Skeletal muscle cell (primary cell): ENCODE data around the gene ZNF20.

ENCODE experiments used
- DNase-seq: peaks from one replicate; pipeline ENCODE4 v3.0.0-alpha.2; 2010; ENCODE audit warnings: low read depth
- H3K4me3 ChIP-seq: 2 replicates; pipeline ENCODE4 v1.5.1; 2011; ENCODE audit warnings: low read depth, mild to moderate bottlenecking, control low read depth, low read length, moderate library complexity

ZNF20 gene

DNA sequence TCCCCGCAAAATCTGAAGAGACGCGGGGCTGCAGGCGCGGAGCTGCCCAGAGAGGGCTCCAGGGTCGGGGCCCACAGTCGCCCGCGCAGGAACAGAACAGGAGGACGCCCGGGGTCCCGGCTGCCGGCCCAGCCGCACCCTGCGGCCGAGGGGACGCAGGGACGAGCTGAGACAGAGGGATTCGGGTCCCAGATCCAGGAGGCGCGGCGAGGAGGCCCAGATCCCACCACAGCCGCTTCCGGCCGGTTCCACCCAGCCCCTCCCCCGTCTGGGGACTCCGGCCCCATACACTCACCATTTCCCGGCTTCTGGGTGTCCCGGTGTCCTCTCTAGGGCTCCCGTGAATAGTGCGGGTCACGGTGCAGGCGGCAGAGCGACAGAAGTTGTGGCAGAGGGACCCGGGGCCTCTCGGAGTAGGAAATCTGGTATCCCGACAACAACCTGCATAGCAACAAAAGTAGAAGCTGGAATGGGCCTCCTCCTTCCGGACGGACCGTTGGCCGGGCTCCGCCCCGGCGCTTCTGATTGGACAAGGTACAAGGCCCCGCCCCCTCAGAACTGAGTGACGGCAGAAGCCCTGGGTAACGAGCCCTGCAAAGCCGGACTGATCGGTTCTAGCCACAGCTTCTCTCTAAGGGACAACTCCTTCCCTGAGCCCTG lies at the start of gene ZNF20:
TSS of gene ZNF20 (minus strand) at position 466 of the 660 bp plus-strand sequence. CDS start at position 298, 168 bp downstream.
- peak within 1 kb of the TSS; percentile 84 for H3K4me3 ChIP-seq
- peak; percentile 56 for DNase-seq

- DNase-seq: no peak
Measured at GRCh38 chr19:12187625-12188024, 47.5 kb upstream of the ZNF20 start.

DNA sequence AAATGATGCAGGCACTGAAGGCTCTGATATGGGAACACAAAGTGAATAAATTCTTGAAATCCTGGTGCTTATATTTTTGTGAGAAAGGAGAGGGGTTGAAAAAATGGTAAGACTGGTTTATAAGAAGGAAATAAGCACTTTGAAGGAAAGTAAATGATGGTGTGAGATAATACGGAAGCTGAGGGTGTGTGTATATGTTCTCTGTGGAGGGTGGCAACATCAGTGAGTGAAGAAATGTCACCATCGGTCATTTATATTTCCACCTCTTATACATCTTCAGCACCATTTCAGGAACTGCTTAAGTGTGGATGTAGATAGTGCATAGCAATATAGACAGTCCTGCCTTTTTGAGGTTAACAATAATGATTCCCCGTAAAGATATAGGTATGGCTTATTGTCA lies 40.2 kb upstream of the ZNF20 start:
- no peak for DNase-seq
- H3K4me3 ChIP-seq: no peak overlapping the region

More at GRCh38 chr19:12187625-12188024, 47.5 kb upstream of the ZNF20 start:
- no peak overlapping the region for H3K4me3 ChIP-seq

GRCh38 chr19:12166626-12167025 lies 26.5 kb upstream of the ZNF20 start:
- no peak overlapping the region for H3K4me3 ChIP-seq
- DNase-seq: no peak

DNA sequence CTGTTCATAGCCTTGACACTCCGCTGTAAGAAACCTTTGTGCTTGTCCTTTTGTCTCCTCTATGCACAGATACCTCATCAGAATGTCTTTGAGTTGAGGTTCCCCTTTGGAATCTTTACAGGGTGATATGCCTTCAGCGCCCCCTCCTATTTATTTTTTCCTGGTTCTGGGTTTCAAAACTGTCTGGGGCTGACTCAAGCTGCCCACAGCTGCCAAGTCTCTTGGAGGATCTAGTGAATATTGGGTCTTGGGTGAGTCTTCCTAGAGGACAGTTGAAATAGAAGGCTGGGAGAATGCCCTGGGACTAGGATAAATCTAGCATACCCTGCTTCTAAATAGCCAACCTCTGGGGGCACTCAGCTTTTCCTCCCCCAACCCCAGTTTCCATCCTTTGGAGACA lies 23.7 kb upstream of the ZNF20 start:
- peak overlapping the region; percentile 83 for H3K4me3 ChIP-seq
- no peak for DNase-seq

DNA sequence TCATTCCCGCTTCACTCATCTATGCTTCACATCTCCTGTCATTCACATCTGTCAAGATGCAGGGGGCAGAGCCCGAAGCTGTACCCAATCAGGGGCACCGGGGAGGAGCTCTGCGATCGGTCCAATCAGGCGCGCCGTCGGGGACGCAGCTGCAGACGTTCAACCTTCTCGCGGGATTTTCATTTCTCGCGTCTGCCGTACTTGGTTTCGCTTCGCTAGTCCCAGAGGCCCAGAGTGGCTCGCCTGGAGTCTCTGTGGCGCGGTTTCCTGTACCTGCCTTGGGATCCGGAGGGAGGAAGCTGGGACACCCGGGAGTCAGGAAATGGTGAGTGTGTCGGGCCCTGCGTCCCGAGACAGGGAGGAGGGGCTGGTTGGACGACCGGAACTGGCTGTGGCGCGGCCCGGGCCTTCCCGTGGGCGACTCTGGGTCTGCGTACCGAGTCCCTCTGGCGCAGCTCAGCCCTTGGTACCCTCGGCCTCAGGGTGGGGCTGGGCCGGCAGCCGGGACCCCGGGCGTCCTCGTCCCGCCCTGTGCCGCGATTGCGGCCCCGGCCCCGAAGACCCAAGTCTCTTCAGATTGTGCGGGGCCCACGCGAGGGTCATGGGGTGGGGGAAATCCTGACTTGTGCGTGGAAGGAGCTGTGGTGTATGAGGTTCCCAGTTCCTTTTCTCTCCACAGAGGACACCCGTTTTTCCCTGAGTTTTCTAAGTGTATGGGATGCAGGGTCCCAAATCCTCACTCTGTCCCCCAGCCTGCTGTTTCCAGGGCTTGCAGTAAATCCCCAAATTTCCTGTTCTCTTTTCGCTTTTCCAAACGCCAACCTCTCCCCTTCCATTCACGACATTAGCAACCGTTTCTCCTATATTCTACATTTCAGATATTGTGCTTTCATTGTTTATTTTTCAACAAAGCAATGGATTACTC lies 23.0 kb upstream of the ZNF20 start, which contains the start of gene ZNF136:
TSS of gene ZNF136 (plus strand) at position 215 of the 925 bp plus-strand sequence. CDS start at position 323, 108 bp downstream.
- peak within 1 kb of the TSS; percentile 83 for H3K4me3 ChIP-seq

DNA sequence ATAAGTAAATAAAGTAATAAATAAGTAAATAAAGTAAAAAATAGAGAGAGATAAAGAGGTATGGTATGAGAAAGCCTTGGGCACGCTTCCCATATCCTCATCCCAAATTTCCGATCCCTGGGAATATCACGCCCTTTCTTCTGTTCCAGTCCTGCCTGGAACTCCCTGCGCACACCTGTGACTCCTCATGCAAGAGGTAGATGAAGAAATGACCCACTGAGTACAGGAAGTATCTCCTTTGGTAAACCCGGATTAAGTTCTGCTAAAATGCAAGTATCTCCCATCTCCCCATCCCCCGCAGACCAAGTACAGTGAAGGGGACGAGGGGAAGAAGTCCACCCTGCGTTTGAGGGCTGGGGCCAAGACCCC lies 22.3 kb upstream of the ZNF20 start:
- peak overlapping the region; percentile 83 for H3K4me3 ChIP-seq
- DNase-seq: no peak

More for the DNA sequence above, 23.0 kb upstream of the ZNF20 start, which contains the start of gene ZNF136:
- peak; percentile 81 for DNase-seq

DNA sequence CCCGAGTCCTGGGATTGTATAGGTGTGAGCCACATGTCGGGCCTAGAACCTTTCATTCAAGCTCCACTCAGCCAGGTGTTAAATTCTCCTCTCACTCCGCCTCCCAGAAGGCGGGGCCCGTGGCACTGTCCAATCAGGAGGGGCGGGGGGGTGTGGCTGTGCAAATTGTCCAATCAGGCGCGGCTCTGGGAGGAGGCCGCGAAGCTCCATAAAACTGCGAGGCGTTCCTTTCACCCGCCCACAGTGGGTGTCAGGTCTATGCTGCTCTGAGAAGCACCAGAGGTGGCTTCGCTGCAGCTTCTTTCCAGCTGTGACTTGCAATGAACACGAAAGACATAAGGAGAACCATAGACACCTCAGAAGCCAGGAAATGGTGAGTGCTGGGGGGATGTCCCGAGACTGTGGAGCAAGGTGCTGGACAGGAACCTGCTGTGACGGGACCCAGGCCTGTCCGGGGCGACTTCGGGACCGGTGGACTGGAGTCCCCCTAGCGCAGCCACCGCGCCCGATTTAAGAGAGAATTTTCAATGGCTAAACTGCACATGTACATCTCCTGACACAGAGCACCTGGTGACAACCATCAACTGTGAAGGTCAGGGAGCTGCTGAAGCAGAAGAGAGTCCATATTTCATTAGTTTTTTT lies 19.7 kb upstream of the ZNF20 start:
- DNase-seq: no peak
- H3K4me3 ChIP-seq: no peak overlapping the region

- peak; percentile 56 for DNase-seq
- H3K4me3 ChIP-seq: peak within 1 kb of the TSS; percentile 77
Measured at GRCh38 chr19:12156223-12157058, 16.3 kb upstream of the ZNF20 start, which contains the start of gene ZNF625. Gene ZNF625 (minus strand): TSS chr19:12156734. CDS start chr19:12156558, 176 bp downstream.

GRCh38 chr19:12155324-12155860 lies 15.2 kb upstream of the ZNF20 start:
- H3K4me3 ChIP-seq: peak overlapping the region; percentile 77
- no peak for DNase-seq

- H3K4me3 ChIP-seq: no peak overlapping the region
- DNase-seq: no peak
Measured at GRCh38 chr19:12145348-12145747, 5.2 kb upstream of the ZNF20 start.

GRCh38 chr19:12141405-12141736 lies 1.2 kb upstream of the ZNF20 start:
- no peak overlapping the region for H3K4me3 ChIP-seq
- no peak for DNase-seq

GRCh38 chr19:12140545-12141404 lies 625 bp upstream of the ZNF20 start:
- peak overlapping the region; percentile 84 for H3K4me3 ChIP-seq

GRCh38 chr19:12139269-12139668 lies 881 bp downstream of the ZNF20 start:
- DNase-seq: no peak
- H3K4me3 ChIP-seq: peak overlapping the region; percentile 84

More at GRCh38 chr19:12140545-12141404, 625 bp upstream of the ZNF20 start:
- peak; percentile 32 for DNase-seq

- H3K4me3 ChIP-seq: no peak overlapping the region
- no peak for DNase-seq
Measured at GRCh38 chr19:12137221-12137940, 2.8 kb downstream of the ZNF20 start.

- no peak overlapping the region for H3K4me3 ChIP-seq
- DNase-seq: no peak
Measured at GRCh38 chr19:12133069-12133468, 7.1 kb downstream of the ZNF20 start.

- no peak overlapping the region for H3K4me3 ChIP-seq
- no peak for DNase-seq
Measured at GRCh38 chr19:12126707-12127106, 13.4 kb downstream of the ZNF20 start.
